Measurements from ENCODE around the gene ZC3H12C. TPM values are rescaled to one million over a fixed set of nuclear protein-coding genes. Genes with fewer than 3 reads are reported as not detected.

ZC3H12C gene
- total and polyA plus RNA-seq, 2 of the 13 experiments (the other 11 are each of a cell fraction or from before 2014, with no cell fraction given) = 2.4 to 5.7 TPM

GRCh38 chr11:110093407-110094297 is 460 bp downstream of the ZC3H12C start (continued):
- 0 out of 2 replicates have a peak, but pooled peaks have one; percentile 41 for TF ChIP-seq ZNF160 (CRISPR knock-in tag; IDR thresholded peaks at IDR 0.05)
- 0 out of 2 replicates have a peak, but pooled peaks have one; percentile 47 for TF ChIP-seq ZMAT3 (CRISPR knock-in tag; conservative IDR thresholded peaks at IDR 0.05)
- TF ChIP-seq HCFC1 (IDR thresholded peaks at IDR 0.05; ENCODE audit: low read depth, low read length) = no peak
- TF ChIP-seq TBL1XR1 (IDR thresholded peaks at IDR 0.05; ENCODE audit: borderline replicate concordance, low read length, partially characterized antibody) = no peak
- 0 out of 2 replicates have a peak, but pooled peaks have one; percentile 35 for TF ChIP-seq BRD4 (CRISPR knock-in tag; IDR thresholded peaks at IDR 0.05)
- TF ChIP-seq KDM2A (CRISPR knock-in tag; IDR thresholded peaks at IDR 0.05; ENCODE audit: borderline replicate concordance, low read depth) = peak; percentile 55

- WGBS (ENCODE audit: low lambda C conversion rate) = 65% methylated on average over 9 of the region's 9 CpGs
- no peaks in the 10 kb centered on the region for H4K20me1 ChIP-seq (ENCODE audit: insufficient read depth, low read length)
- TSS peak; percentile 58 for BruUV-seq (replicated peaks)
- no peak for FAIRE-seq
- in situ Hi-C loops (cut with HindIII; ENCODE audit: extremely low pct_ligation_motif_present, low pct_unique_long_range_greater_than_20kb) (no loop called here), intact Hi-C loops (cut with micrococcal nuclease; ENCODE audit: unreplicated experiment) (loop anchor here (5.0 to 10.0 kb wide), 4 partner anchors 33 to 340 kb away; partner anchors contain the start of gene RDX)
- peak overlapping the region; percentile 87 for H3K9ac ChIP-seq (ENCODE audit: insufficient read depth, low read depth, low read length)
- TF ChIP-seq TP53 (CRISPR knock-in tag; conservative IDR thresholded peaks at IDR 0.05) (no peak), ZNF883 (CRISPR knock-in tag; IDR thresholded peaks at IDR 0.05; ENCODE audit: not compliant biosample characterization) (no peak), ZBTB46 (CRISPR knock-in tag; IDR thresholded peaks at IDR 0.05; ENCODE audit: borderline replicate concordance) (no peak), TBL1XR1 (IDR thresholded peaks at IDR 0.05; ENCODE audit: borderline replicate concordance, low read length, partially characterized antibody) (no peak), MYC (CRISPR knock-in tag; IDR thresholded peaks at IDR 0.05; ENCODE audit: borderline replicate concordance) (no peak), SNAPC2 (CRISPR knock-in tag; IDR thresholded peaks at IDR 0.05) (no peak), KDM3A (CRISPR knock-in tag; IDR thresholded peaks at IDR 0.05; ENCODE audit: low read depth) (no peak), NR2C2 (CRISPR knock-in tag; IDR thresholded peaks at IDR 0.05; ENCODE audit: borderline replicate concordance) (no peak)
- TF ChIP-seq, protein P1, sequence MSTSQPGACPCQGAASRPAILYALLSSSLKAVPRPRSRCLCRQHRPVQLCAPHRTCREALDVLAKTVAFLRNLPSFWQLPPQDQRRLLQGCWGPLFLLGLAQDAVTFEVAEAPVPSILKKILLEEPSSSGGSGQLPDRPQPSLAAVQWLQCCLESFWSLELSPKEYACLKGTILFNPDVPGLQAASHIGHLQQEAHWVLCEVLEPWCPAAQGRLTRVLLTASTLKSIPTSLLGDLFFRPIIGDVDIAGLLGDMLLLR (CRISPR knock-in tag; IDR thresholded peaks at IDR 0.05) = no peak
- CTCF ChIA-PET (ENCODE audit: low intra/inter-chr PET ratio, low total read pairs) = no interaction called here
- no peak overlapping the region for H2AFZ ChIP-seq (ENCODE audit: low read length)
- POLR2A ChIA-PET = no interaction called here
- H3K27ac ChIP-seq (ENCODE audit: extremely low read length, insufficient read depth, low read length) = peak overlapping the region; percentile 87
- H3K79me2 ChIP-seq (ENCODE audit: insufficient read depth, low read length) = peaks cover 25% of the 10 kb centered on the region
- no peaks in the 10 kb centered on the region for H3K36me3 ChIP-seq (replicated peaks in 1 of 2; ENCODE audit: control insufficient read depth in 1 of 2, insufficient read depth in 2 of 2, low read length in 2 of 2)
- H3K4me2 ChIP-seq (ENCODE audit: low read depth, low read length) = peak overlapping the region; percentile 69
- DNase-seq (ENCODE audit: low spot score) = no peak
- peaks cover 27% of the 10 kb centered on the region for H3K4me1 ChIP-seq (ENCODE audit: insufficient read depth, low read length)
- H3K4me3 ChIP-seq (replicated peaks in 1 of 3; ENCODE audit: insufficient read depth in 1 of 3, low read depth in 2 of 3, low read length in 3 of 3) = peak overlapping the region; percentile 68 to 89 (median 80); a peak in 5 of 6 replicates
- no peaks in the 10 kb centered on the region for H3K9me3 ChIP-seq (ENCODE audit: low read length)
- no peak for ATAC-seq
- H3K27me3 ChIP-seq (ENCODE audit: control insufficient read depth in 1 of 2, insufficient read depth in 2 of 2, low read length in 2 of 2) = peaks cover 1 to 9% of the 10 kb centered on the region in 2 experiments; a peak in 2 of 5 replicates
These were observed 1.4 kb downstream of the ZC3H12C start for GRCh38 chr11:110094298-110095285.
